GM23338 (cell line): ENCODE data around the gene UBE2Z.

Source experiments
- EZH2 ChIP-seq: fragments of 200-600 bp; sonication (generic); IDR thresholded peaks from one replicate; pipeline ENCODE4 v1.8.0; 2017; ENCODE audit warnings: antibody characterized with exemption, mild to moderate bottlenecking, low read depth; ENCODE audit not compliant: unreplicated experiment
- NANOG ChIP-seq: IDR thresholded peaks from 2 replicates; pipeline ENCODE4 v1.6.1; 2016; ENCODE audit warnings: antibody characterized with exemption, borderline replicate concordance
- TF ChIP-seq, protein P1 (sequence below), 2 experiments: fragments of 200-600 bp in 1 of 2; sonication (generic) in 1 of 2; conservative IDR thresholded peaks; 2 replicates each; pipeline versions ENCODE4 v1.5.1 to v1.6.1; 2016 to 2017; ENCODE audit warnings: antibody characterized with exemption in 2 of 2, low read depth in 2 of 2, mild to moderate bottlenecking in 2 of 2, moderate library complexity in 1 of 2

DNA sequence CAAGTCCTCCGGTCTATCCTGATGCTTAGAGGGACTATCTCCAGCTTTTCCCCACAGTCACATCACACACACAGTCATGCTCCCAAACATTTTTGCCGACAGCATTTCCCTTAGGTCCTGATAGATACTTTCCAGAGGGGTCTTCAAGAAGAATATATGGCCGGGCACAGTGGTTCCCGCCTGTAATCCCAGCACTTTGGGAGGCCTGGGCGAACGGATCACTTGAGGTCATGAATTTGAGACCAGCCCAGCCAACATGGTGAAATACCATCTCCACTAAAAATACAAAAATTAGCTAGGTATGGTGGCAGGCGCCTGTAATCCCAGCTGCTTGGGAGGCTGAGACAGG, 64.5 kb downstream of the UBE2Z start:
- TF ChIP-seq, protein P1, sequence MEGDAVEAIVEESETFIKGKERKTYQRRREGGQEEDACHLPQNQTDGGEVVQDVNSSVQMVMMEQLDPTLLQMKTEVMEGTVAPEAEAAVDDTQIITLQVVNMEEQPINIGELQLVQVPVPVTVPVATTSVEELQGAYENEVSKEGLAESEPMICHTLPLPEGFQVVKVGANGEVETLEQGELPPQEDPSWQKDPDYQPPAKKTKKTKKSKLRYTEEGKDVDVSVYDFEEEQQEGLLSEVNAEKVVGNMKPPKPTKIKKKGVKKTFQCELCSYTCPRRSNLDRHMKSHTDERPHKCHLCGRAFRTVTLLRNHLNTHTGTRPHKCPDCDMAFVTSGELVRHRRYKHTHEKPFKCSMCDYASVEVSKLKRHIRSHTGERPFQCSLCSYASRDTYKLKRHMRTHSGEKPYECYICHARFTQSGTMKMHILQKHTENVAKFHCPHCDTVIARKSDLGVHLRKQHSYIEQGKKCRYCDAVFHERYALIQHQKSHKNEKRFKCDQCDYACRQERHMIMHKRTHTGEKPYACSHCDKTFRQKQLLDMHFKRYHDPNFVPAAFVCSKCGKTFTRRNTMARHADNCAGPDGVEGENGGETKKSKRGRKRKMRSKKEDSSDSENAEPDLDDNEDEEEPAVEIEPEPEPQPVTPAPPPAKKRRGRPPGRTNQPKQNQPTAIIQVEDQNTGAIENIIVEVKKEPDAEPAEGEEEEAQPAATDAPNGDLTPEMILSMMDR (conservative IDR thresholded peaks at IDR 0.05; ENCODE audit: low read depth in 2 of 2), result no peak
- TF ChIP-seq EZH2, result no peak
- no peak for TF ChIP-seq NANOG
